Trophoblast cell (in vitro differentiated cells and primary cell): ENCODE measurements around the gene ABT1.

Source experiments
- DNase-seq, 2 donors: peaks; one replicate each; pipeline ENCODE4 v3.0.0-alpha.2; 2016
- H2AFZ ChIP-seq: 2 replicates; pipeline ENCODE4 v1.6.1; 2013; ENCODE audit warnings: low read length, moderate library complexity, mild to moderate bottlenecking; ENCODE audit not compliant: insufficient read depth, poor library complexity
- H2AK5ac ChIP-seq: 2 replicates; pipeline ENCODE4 v1.6.1; 2013; ENCODE audit warnings: mild to moderate bottlenecking, low read length
- H2BK120ac ChIP-seq: 2 replicates; pipeline ENCODE4 v1.6.1; 2013; ENCODE audit warnings: low read length, mild to moderate bottlenecking, moderate library complexity; ENCODE audit not compliant: insufficient read depth, poor library complexity
- H2BK12ac ChIP-seq: 2 replicates; pipeline ENCODE4 v1.6.1; 2013; ENCODE audit warnings: mild to moderate bottlenecking, low read length, moderate library complexity
- H2BK5ac ChIP-seq: 2 replicates; pipeline ENCODE4 v1.6.1; 2013; ENCODE audit warnings: low read length, low read depth, moderate library complexity, mild to moderate bottlenecking; ENCODE audit not compliant: poor library complexity
- H3K14ac ChIP-seq: 2 replicates; pipeline ENCODE4 v1.6.1; 2013; ENCODE audit warnings: mild to moderate bottlenecking, low read length
- H3K18ac ChIP-seq: 2 replicates; pipeline ENCODE4 v1.6.1; 2013; ENCODE audit warnings: mild to moderate bottlenecking, low read length
- H3K23ac ChIP-seq: 2 replicates; pipeline ENCODE4 v1.6.1; 2013; ENCODE audit warnings: low read length
- H3K27ac ChIP-seq: 2 replicates; pipeline ENCODE4 v1.5.1; 2013; ENCODE audit warnings: low read depth, mild to moderate bottlenecking, inconsistent platforms, low read length, moderate library complexity
- H3K27me3 ChIP-seq: 2 replicates; pipeline ENCODE4 v1.6.1; 2013; ENCODE audit warnings: inconsistent platforms, mild to moderate bottlenecking, low read length, moderate library complexity; ENCODE audit not compliant: insufficient read depth
- H3K36me3 ChIP-seq, 2 experiments: 1 replicate in 1 of 2; 2 replicates in 1 of 2; pipeline ENCODE4 v1.6.1; 2013; ENCODE audit warnings: low read length in 2 of 2, mild to moderate bottlenecking in 2 of 2, moderate library complexity in 1 of 2; ENCODE audit not compliant: insufficient read depth in 2 of 2, control insufficient read depth in 1 of 2
- H3K4ac ChIP-seq: 2 replicates; pipeline ENCODE4 v1.6.1; 2013; ENCODE audit warnings: low read depth, mild to moderate bottlenecking, low read length, moderate library complexity
- H3K4me1 ChIP-seq, 2 experiments: 1 replicate in 1 of 2; 2 replicates in 1 of 2; pipeline ENCODE4 v1.6.1; 2013; ENCODE audit warnings: low read length in 2 of 2, mild to moderate bottlenecking in 2 of 2, moderate library complexity in 1 of 2; ENCODE audit not compliant: insufficient read depth in 2 of 2, control insufficient read depth in 1 of 2
- H3K4me2 ChIP-seq: 2 replicates; pipeline ENCODE4 v1.6.1; 2013; ENCODE audit warnings: inconsistent platforms, mild to moderate bottlenecking, low read length, moderate library complexity
- H3K4me3 ChIP-seq: 2 replicates; pipeline ENCODE4 v1.5.1; 2013; ENCODE audit warnings: mild to moderate bottlenecking, low read depth, low read length, inconsistent platforms
- H3K79me1 ChIP-seq: one replicate; pipeline ENCODE4 v1.6.1; 2013; ENCODE audit warnings: low read length
- H3K79me2 ChIP-seq: 2 replicates; pipeline ENCODE4 v1.6.1; 2013; ENCODE audit warnings: low read length, mild to moderate bottlenecking; ENCODE audit not compliant: control insufficient read depth, insufficient read depth, poor library complexity
- H3K9ac ChIP-seq: 2 replicates; pipeline ENCODE4 v1.6.1; 2013; ENCODE audit warnings: mild to moderate bottlenecking, low read length
- H3K9me3 ChIP-seq: 2 replicates; pipeline ENCODE4 v1.6.1; 2013; ENCODE audit warnings: low read depth, mild to moderate bottlenecking, control low read depth, inconsistent platforms, low read length; ENCODE audit not compliant: insufficient read depth
- H4K12ac ChIP-seq: 2 replicates; pipeline ENCODE4 v1.6.1; 2013; ENCODE audit warnings: low read depth, mild to moderate bottlenecking, low read length, moderate library complexity
- H4K8ac ChIP-seq: 2 replicates; pipeline ENCODE4 v1.6.1; 2013; ENCODE audit warnings: low read depth, mild to moderate bottlenecking, low read length, moderate library complexity
- H4K91ac ChIP-seq: one replicate; pipeline ENCODE4 v1.6.1; 2013; ENCODE audit warnings: low read depth, mild to moderate bottlenecking, low read length, moderate library complexity
- WGBS: extraction: QIAGEN DNeasy Blood & Tissue Kit; methylation state at CpG from one replicate; pipeline ENCODE4 v1.1.7; 2013; ENCODE audit warnings: missing lambda C conversion rate; ENCODE audit not compliant: insufficient read length, insufficient coverage; ENCODE audit errors: extremely low coverage; 5-methylcytosine and 5-hydroxymethylcytosine counted together

The ABT1 gene

GRCh38 chr6:26597821-26598220 is 1.1 kb downstream of the ABT1 start:
- peak overlapping the region; percentile 82 for H3K4me2 ChIP-seq
- H3K4ac ChIP-seq = peak overlapping the region; percentile 22
- peaks cover 3 to 9% of the 10 kb centered on the region in 2 experiments for H3K4me1 ChIP-seq
- no peaks in the 10 kb centered on the region for H3K9me3 ChIP-seq
- H3K27ac ChIP-seq = no peak overlapping the region
- no peak overlapping the region for H3K23ac ChIP-seq
- no peak for DNase-seq
- H3K79me1 ChIP-seq = peaks cover 5% of the 10 kb centered on the region
- no peak overlapping the region for H4K12ac ChIP-seq
- H3K18ac ChIP-seq = no peak overlapping the region
- no CpG with 5 or more reads among the region's 21 CpGs for WGBS
- H4K8ac ChIP-seq = no peak overlapping the region
- H2AFZ ChIP-seq = no peak overlapping the region
- no peak overlapping the region for H2BK5ac ChIP-seq
- H3K36me3 ChIP-seq = peaks cover 9 to 15% of the 10 kb centered on the region in 2 experiments
- H2BK120ac ChIP-seq = no peak overlapping the region
- H3K4me3 ChIP-seq = peak overlapping the region; percentile 99
- H3K27me3 ChIP-seq = no peaks in the 10 kb centered on the region
- H2AK5ac ChIP-seq = no peak overlapping the region
- no peak overlapping the region for H3K9ac ChIP-seq
- H2BK12ac ChIP-seq = no peak overlapping the region
- no peak overlapping the region for H3K14ac ChIP-seq
- H3K79me2 ChIP-seq = peaks cover 6% of the 10 kb centered on the region
- no peak overlapping the region for H4K91ac ChIP-seq

- Histone ChIP-seq H4K8ac (no peak overlapping the region), H2AK5ac (no peak overlapping the region), H3K4me2 (no peak overlapping the region), H3K18ac (no peak overlapping the region), H3K23ac (no peak overlapping the region), H4K12ac (no peak overlapping the region), H2BK5ac (no peak overlapping the region), H3K4ac (peak overlapping the region; percentile 22), H3K4me1 (peaks cover 3 to 9% of the 10 kb centered on the region in 2 experiments), H3K36me3 (peaks cover 9 to 15% of the 10 kb centered on the region in 2 experiments), H2BK120ac (no peak overlapping the region), H3K9ac (no peak overlapping the region), H4K91ac (no peak overlapping the region), H3K4me3 (no peak overlapping the region), H3K27ac (no peak overlapping the region), H3K27me3 (no peaks in the 10 kb centered on the region), H3K79me2 (peaks cover 6% of the 10 kb centered on the region), H3K79me1 (peaks cover 5% of the 10 kb centered on the region), H3K14ac (no peak overlapping the region), H3K9me3 (no peaks in the 10 kb centered on the region), H2BK12ac (no peak overlapping the region), H2AFZ (no peak overlapping the region)
- WGBS = no CpG with 5 or more reads among the region's 22 CpGs
- DNase-seq = no peak
Observed at GRCh38 chr6:26598267-26598666, 1.5 kb downstream of the ABT1 start.

GRCh38 chr6:26599134-26599533 is 2.4 kb downstream of the ABT1 start:
- Histone ChIP-seq H4K91ac (no peak overlapping the region), H3K18ac (no peak overlapping the region), H3K4me3 (no peak overlapping the region), H2BK120ac (no peak overlapping the region), H2BK12ac (no peak overlapping the region), H3K14ac (no peak overlapping the region), H4K12ac (no peak overlapping the region), H2AK5ac (no peak overlapping the region), H3K36me3 (peaks cover 9 to 15% of the 10 kb centered on the region in 2 experiments), H3K79me1 (peaks cover 5% of the 10 kb centered on the region), H3K27me3 (no peaks in the 10 kb centered on the region), H3K27ac (no peak overlapping the region), H2BK5ac (no peak overlapping the region), H3K9ac (no peak overlapping the region), H3K9me3 (no peaks in the 10 kb centered on the region), H3K23ac (no peak overlapping the region), H3K4me2 (no peak overlapping the region), H3K4me1 (peaks cover 3 to 9% of the 10 kb centered on the region in 2 experiments), H3K79me2 (peaks cover 6% of the 10 kb centered on the region), H4K8ac (no peak overlapping the region), H2AFZ (no peak overlapping the region), H3K4ac (no peak overlapping the region)
- no CpG with 5 or more reads among the region's 1 CpG for WGBS
- no peak for DNase-seq

- no CpG with 5 or more reads among the region's 1 CpG for WGBS
- Histone ChIP-seq H3K27me3 (no peaks in the 10 kb centered on the region), H3K4me1 (peaks cover 3 to 9% of the 10 kb centered on the region in 2 experiments), H2BK5ac (no peak overlapping the region), H2BK120ac (no peak overlapping the region), H3K79me1 (peaks cover 5% of the 10 kb centered on the region), H3K9ac (no peak overlapping the region), H3K23ac (no peak overlapping the region), H4K12ac (no peak overlapping the region), H2BK12ac (no peak overlapping the region), H4K8ac (no peak overlapping the region), H3K9me3 (no peaks in the 10 kb centered on the region), H3K14ac (no peak overlapping the region), H3K4me3 (no peak overlapping the region), H2AFZ (no peak overlapping the region), H3K27ac (no peak overlapping the region), H2AK5ac (no peak overlapping the region), H3K36me3 (peaks cover 9 to 15% of the 10 kb centered on the region in 2 experiments), H3K4ac (no peak overlapping the region), H3K4me2 (no peak overlapping the region), H4K91ac (no peak overlapping the region), H3K79me2 (peaks cover 6% of the 10 kb centered on the region), H3K18ac (no peak overlapping the region)
- DNase-seq = no peak
Observed at GRCh38 chr6:26599591-26599990, 2.8 kb downstream of the ABT1 start.
